ENCODE data around the gene SLC22A2. TPM values are rescaled to one million over a fixed set of nuclear protein-coding genes. Genes with fewer than 3 reads are reported as not detected.

The SLC22A2 gene
- total RNA-seq, 4 donors from 2014 or later, result not detected

DNA sequence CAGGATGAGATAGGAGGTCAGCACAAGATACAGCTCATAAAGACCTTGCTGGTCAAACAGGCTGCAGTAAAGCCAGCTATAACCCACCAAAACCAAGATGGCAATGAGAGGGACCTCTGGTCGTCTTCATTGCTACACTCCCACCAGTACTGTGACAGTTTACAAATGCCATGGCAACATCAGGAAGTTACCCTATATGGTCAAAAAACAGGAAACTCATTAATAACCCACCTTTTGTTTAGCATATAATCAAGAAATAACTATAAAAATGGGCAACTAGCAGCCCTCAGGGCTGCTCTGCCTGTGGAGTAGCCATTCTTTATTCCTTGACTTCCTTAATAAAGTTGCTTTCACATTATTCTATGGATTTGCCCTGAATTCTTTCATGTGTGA is 30.9 kb downstream of the SLC22A2 start:
- WGBS, 2 donors, result 72 to 85% methylated on average over 1 of the region's 1 CpG
- H3K4me3 ChIP-seq (ENCODE audit: low read depth, poor library complexity, severe bottlenecking), result no peak overlapping the region
- no peak for DNase-seq (ENCODE audit: low spot score in 2 of 2)
- TF ChIP-seq POLR2A (IDR thresholded peaks at IDR 0.05), result no peak
- TF ChIP-seq, protein P1, sequence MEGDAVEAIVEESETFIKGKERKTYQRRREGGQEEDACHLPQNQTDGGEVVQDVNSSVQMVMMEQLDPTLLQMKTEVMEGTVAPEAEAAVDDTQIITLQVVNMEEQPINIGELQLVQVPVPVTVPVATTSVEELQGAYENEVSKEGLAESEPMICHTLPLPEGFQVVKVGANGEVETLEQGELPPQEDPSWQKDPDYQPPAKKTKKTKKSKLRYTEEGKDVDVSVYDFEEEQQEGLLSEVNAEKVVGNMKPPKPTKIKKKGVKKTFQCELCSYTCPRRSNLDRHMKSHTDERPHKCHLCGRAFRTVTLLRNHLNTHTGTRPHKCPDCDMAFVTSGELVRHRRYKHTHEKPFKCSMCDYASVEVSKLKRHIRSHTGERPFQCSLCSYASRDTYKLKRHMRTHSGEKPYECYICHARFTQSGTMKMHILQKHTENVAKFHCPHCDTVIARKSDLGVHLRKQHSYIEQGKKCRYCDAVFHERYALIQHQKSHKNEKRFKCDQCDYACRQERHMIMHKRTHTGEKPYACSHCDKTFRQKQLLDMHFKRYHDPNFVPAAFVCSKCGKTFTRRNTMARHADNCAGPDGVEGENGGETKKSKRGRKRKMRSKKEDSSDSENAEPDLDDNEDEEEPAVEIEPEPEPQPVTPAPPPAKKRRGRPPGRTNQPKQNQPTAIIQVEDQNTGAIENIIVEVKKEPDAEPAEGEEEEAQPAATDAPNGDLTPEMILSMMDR (IDR thresholded peaks at IDR 0.05), result no peak
- intact Hi-C loops (cut with DNase I; ENCODE audit: low total_unique reads), result loop anchor here (10.0 kb wide), 1 partner anchor 227 kb away; no protein-coding TSS in a partner anchor

DNA sequence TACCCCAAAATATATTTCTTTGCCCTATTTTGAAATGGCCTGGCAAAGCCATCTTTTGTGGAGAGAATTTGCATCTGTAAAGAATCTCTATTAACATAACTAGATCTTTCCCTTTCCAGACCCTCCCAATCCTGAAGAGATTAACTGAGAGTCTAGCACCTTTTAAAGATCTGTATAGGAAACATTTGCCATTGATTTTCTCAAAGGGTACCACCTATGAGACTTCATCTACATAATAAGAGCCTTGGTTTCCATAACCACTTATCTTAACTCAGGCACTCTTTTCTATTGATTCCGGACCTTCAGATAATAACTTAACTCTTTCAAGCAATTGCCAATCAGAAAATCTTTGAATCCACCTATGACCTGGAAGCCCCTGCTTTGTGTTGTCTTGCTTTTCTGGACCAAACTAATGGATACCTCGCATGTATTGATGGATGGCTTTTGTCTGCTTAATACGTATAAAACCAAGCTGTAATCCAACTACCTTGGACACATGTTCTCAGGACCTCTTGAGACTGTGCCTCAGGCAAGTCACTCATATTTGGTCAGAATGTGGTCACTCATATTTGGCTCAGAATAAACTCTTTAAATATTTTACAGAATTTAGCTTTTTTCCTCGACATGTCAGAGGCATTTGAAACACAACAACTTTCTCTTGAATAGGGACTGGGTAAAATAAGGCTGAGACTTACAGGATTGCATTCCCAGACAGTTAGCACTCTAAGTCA is 31.4 kb downstream of the SLC22A2 start:
- no peak for DNase-seq (ENCODE audit: low spot score in 2 of 2)
- TF ChIP-seq, protein P1 (IDR thresholded peaks at IDR 0.05), result no peak
- TF ChIP-seq POLR2A (IDR thresholded peaks at IDR 0.05), result no peak
- no peak overlapping the region for H3K4me3 ChIP-seq (ENCODE audit: low read depth, poor library complexity, severe bottlenecking)
- WGBS, 2 donors, result 83 to 85% methylated on average over 4 of the region's 4 CpGs
- intact Hi-C loops (cut with DNase I; ENCODE audit: low total_unique reads), result loop anchor here (10.0 kb wide), 1 partner anchor 228 kb away; no protein-coding TSS in a partner anchor

DNA sequence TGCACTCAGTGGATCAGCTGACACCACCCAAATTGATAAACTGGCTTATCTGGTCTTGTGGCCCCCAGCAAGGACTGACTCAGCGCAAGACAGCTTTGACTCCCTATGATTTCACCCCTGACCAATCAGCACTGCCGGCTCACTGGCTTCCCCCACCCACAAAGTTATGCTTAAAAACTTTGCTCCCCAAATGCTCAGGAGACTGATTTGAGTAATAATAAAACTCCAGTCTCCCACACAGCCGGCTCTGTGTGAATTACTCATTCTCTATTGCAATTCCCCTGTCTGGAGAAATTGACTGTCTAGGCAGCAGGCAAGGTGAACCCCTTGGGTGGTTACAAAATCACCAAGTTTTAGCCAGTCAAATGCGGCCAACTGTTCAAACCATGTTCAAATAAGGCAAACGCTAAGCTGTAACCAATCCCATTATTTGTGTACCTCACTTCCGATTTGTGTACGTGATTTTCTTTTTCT is 32.5 kb downstream of the SLC22A2 start:
- 79 to 81% methylated on average over 7 of the region's 7 CpGs for WGBS, 2 donors
- TF ChIP-seq, protein P1 (IDR thresholded peaks at IDR 0.05), result no peak
- no peak for TF ChIP-seq POLR2A (IDR thresholded peaks at IDR 0.05)
- no peak overlapping the region for H3K4me3 ChIP-seq (ENCODE audit: low read depth, poor library complexity, severe bottlenecking)
- intact Hi-C loops (cut with DNase I; ENCODE audit: low total_unique reads), result loop anchor here (10.0 kb wide), 1 partner anchor 229 kb away; no protein-coding TSS in a partner anchor
- no peak for DNase-seq (ENCODE audit: low spot score in 2 of 2)

DNA sequence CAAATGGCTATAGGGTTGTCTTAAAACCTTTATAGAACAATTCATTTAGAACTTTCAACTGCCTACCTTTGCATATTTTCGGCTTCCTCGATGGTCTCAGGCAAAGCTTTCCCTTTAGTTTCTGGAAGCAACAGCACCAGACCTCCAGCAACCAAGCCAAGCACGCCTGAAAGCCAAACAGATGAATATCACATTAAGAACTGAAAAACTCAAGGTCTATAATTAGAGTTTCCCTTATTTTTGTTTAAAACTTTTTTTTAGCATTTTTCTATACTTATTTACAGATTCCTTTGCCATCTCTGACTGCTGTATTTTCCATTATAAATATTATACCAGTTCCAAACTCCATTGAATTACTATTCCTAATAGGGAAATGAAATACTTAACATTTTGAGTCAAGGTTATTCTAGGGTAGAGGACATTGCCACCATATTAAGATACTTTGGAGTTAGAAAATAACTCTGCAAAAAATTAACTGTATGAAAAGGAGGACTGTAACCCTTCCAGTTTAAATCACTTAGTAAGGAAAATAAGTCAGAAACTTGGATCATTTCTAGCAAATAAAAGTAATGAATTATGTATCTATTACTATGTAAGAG is 33.9 kb downstream of the SLC22A2 start:
- intact Hi-C loops (cut with DNase I; ENCODE audit: low total_unique reads), result loop anchor here (10.0 kb wide), 1 partner anchor 230 kb away; no protein-coding TSS in a partner anchor
- DNase-seq (ENCODE audit: low spot score in 2 of 2), result no peak
- H3K4me3 ChIP-seq (ENCODE audit: low read depth, poor library complexity, severe bottlenecking), result no peak overlapping the region
- WGBS, 2 donors, result 74 to 82% methylated on average over 3 of the region's 3 CpGs
- no peak for TF ChIP-seq POLR2A (IDR thresholded peaks at IDR 0.05)
- TF ChIP-seq, protein P1 (IDR thresholded peaks at IDR 0.05), result no peak

DNA sequence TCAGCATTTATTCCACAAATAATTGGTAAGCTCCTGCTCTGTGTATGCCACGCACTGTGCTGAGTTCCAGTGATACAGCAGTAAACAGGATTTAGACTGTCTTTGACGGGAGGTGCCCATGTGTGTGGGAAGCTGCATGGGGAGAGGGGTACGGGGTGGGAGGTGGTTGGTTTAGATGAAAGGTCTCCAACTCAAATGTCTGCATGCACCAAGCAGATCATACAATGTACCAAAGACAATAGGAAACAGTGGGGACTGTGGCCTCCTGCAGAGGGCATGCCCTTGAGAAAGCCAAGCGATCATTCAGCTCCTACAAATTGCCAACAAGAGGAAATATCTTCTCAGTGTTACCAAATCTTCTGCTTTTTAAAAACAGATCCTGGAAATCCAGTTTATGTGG is 36.1 kb downstream of the SLC22A2 start:
- intact Hi-C loops (cut with DNase I; ENCODE audit: low total_unique reads), result loop anchor here (10.0 kb wide), 1 partner anchor 232 kb away; no protein-coding TSS in a partner anchor
- WGBS, 2 donors, result 86 to 89% methylated on average over 4 of the region's 4 CpGs

More for the DNA sequence above, 36.1 kb downstream of the SLC22A2 start:
- TF ChIP-seq, protein P1 (IDR thresholded peaks at IDR 0.05), result no peak
- no peak for TF ChIP-seq POLR2A (IDR thresholded peaks at IDR 0.05)
- DNase-seq (ENCODE audit: low spot score in 2 of 2), result no peak
- no peak overlapping the region for H3K4me3 ChIP-seq (ENCODE audit: low read depth, poor library complexity, severe bottlenecking)

Measured in lower leg skin (tissue), 4 donors.